Measurements from ENCODE around the gene NDE1. TPM values are rescaled to one million over a fixed set of nuclear protein-coding genes. Genes with fewer than 3 reads are reported as not detected.

NDE1 gene
- total RNA-seq (11.8 and 13.1 TPM in 2 replicates), polyA plus RNA-seq (10.3 TPM in 2 replicates)

- TF ChIP-seq EZH2phosphoT487 (IDR thresholded peaks at IDR 0.05; ENCODE audit: low read depth, severe bottlenecking, unreplicated experiment) (no peak), CTCF (IDR thresholded peaks at IDR 0.05; ENCODE audit: poor library complexity) (no peak), EZH2 (IDR thresholded peaks at IDR 0.05; ENCODE audit: borderline replicate concordance) (no peak)
- H3K79me2 ChIP-seq: peaks cover 48% of the 10 kb centered on the region
- H3K27ac ChIP-seq: peak within 1 kb of the TSS; percentile 73
- no peaks in the 10 kb centered on the region for H3K27me3 ChIP-seq
- no peaks in the 10 kb centered on the region for H3K9me3 ChIP-seq (ENCODE audit: low read depth)
- no peaks in the 10 kb centered on the region for H3K4me1 ChIP-seq (ENCODE audit: insufficient read depth)
- no peaks in the 10 kb centered on the region for H3K36me3 ChIP-seq (replicated peaks; ENCODE audit: insufficient read depth, low read depth)
- peak; percentile 95 for DNase-seq (ENCODE audit: low spot score)
- no peaks in the 10 kb centered on the region for H4K20me1 ChIP-seq (ENCODE audit: insufficient read depth, poor library complexity, severe bottlenecking)
- H3K9me2 ChIP-seq (replicated peaks; ENCODE audit: insufficient read depth): no peaks in the 10 kb centered on the region
- peak within 1 kb of the TSS; percentile 91 for H2AFZ ChIP-seq
- H3K4me2 ChIP-seq: peak within 1 kb of the TSS; percentile 98
- 1% methylated on average over 41 of the region's 71 CpGs for WGBS (ENCODE audit: low lambda C conversion rate, missing lambda C conversion rate)
- H3K4me3 ChIP-seq: peak within 1 kb of the TSS; percentile 75
Measured at GRCh38 chr16:15650019-15650697, at the start of gene NDE1. TSS of gene NDE1 (plus strand) at chr16:15650245. CDS start at chr16:15664779, 14,534 bp downstream.

GRCh38 chr16:15601212-15601879, 48.7 kb upstream of the NDE1 start:
- Histone ChIP-seq H3K27ac (no peak overlapping the region), H2AFZ (no peak overlapping the region), H3K36me3 (replicated peaks; ENCODE audit: insufficient read depth, low read depth) (no peaks in the 10 kb centered on the region), H3K27me3 (no peaks in the 10 kb centered on the region), H3K4me2 (no peak overlapping the region), H3K4me1 (ENCODE audit: insufficient read depth) (no peaks in the 10 kb centered on the region), H3K79me2 (no peaks in the 10 kb centered on the region), H4K20me1 (ENCODE audit: insufficient read depth, poor library complexity, severe bottlenecking) (no peaks in the 10 kb centered on the region), H3K4me3 (no peak overlapping the region), H3K9me2 (replicated peaks; ENCODE audit: insufficient read depth) (no peaks in the 10 kb centered on the region), H3K9me3 (ENCODE audit: low read depth) (no peaks in the 10 kb centered on the region)
- WGBS (ENCODE audit: low lambda C conversion rate, missing lambda C conversion rate): 87% methylated on average over 9 of the region's 9 CpGs
- no peak for DNase-seq (ENCODE audit: low spot score)
- TF ChIP-seq EZH2 (IDR thresholded peaks at IDR 0.05; ENCODE audit: borderline replicate concordance): no peak
- TF ChIP-seq CTCF (IDR thresholded peaks at IDR 0.05; ENCODE audit: poor library complexity): no peak
- no peak for TF ChIP-seq EZH2phosphoT487 (IDR thresholded peaks at IDR 0.05; ENCODE audit: low read depth, severe bottlenecking, unreplicated experiment)

GRCh38 chr16:15602285-15603044, 47.6 kb upstream of the NDE1 start:
- Histone ChIP-seq H2AFZ (no peak overlapping the region), H3K9me3 (ENCODE audit: low read depth) (no peaks in the 10 kb centered on the region), H3K4me1 (ENCODE audit: insufficient read depth) (no peaks in the 10 kb centered on the region), H3K79me2 (no peaks in the 10 kb centered on the region), H3K27ac (no peak overlapping the region), H3K4me2 (no peak overlapping the region), H3K4me3 (no peak overlapping the region), H4K20me1 (ENCODE audit: insufficient read depth, poor library complexity, severe bottlenecking) (no peaks in the 10 kb centered on the region), H3K9me2 (replicated peaks; ENCODE audit: insufficient read depth) (no peaks in the 10 kb centered on the region), H3K27me3 (no peaks in the 10 kb centered on the region), H3K36me3 (replicated peaks; ENCODE audit: insufficient read depth, low read depth) (no peaks in the 10 kb centered on the region)
- no peak for DNase-seq (ENCODE audit: low spot score)
- WGBS (ENCODE audit: low lambda C conversion rate, missing lambda C conversion rate): 94% methylated on average over 23 of the region's 23 CpGs
- TF ChIP-seq EZH2phosphoT487 (IDR thresholded peaks at IDR 0.05; ENCODE audit: low read depth, severe bottlenecking, unreplicated experiment): no peak
- TF ChIP-seq EZH2 (IDR thresholded peaks at IDR 0.05; ENCODE audit: borderline replicate concordance): no peak
- TF ChIP-seq CTCF (IDR thresholded peaks at IDR 0.05; ENCODE audit: poor library complexity): no peak

Data from hepatocyte (in vitro differentiated cells).